PC-3 (cell line): Measurements from ENCODE around the gene AGBL3.

Experiments
- CTCF ChIP-seq: fragments of 300-600 bp; sonication (generic); conservative IDR thresholded peaks from 2 replicates; pipeline ENCODE4 v1.5.1; 2017; ENCODE audit warnings: antibody characterized with exemption, low read depth, mild to moderate bottlenecking, low read length
- EZH2phosphoT487 ChIP-seq: fragments of 300-600 bp; sonication (generic); IDR thresholded peaks from 2 replicates; pipeline ENCODE4 v1.6.1; 2018; ENCODE audit warnings: mild to moderate bottlenecking, antibody characterized with exemption, low read length, borderline replicate concordance

- no peak for TF ChIP-seq CTCF
- TF ChIP-seq EZH2phosphoT487: no peak
These were observed 173.2 kb downstream of the AGBL3 start for GRCh38 chr7:135159359-135160085.
